LNCAP (cell line): Measurements from ENCODE around the gene NMRAL1.
A peak's percentile ranks its signal among the peaks of the same experiment; 100 is the strongest.

ENCODE experiments used
- CTCF ChIP-seq: fragments of 450-650 bp; IDR thresholded peaks from 2 replicates; pipeline ENCODE4 v1.5.1; 2017; ENCODE audit warnings: mild to moderate bottlenecking

The NMRAL1 gene

GRCh38 chr16:4488499-4488967 is 14.1 kb upstream of the NMRAL1 start:
- TF ChIP-seq CTCF = no peak

GRCh38 chr16:4487955-4488498 is 13.6 kb upstream of the NMRAL1 start:
- TF ChIP-seq CTCF = no peak

DNA sequence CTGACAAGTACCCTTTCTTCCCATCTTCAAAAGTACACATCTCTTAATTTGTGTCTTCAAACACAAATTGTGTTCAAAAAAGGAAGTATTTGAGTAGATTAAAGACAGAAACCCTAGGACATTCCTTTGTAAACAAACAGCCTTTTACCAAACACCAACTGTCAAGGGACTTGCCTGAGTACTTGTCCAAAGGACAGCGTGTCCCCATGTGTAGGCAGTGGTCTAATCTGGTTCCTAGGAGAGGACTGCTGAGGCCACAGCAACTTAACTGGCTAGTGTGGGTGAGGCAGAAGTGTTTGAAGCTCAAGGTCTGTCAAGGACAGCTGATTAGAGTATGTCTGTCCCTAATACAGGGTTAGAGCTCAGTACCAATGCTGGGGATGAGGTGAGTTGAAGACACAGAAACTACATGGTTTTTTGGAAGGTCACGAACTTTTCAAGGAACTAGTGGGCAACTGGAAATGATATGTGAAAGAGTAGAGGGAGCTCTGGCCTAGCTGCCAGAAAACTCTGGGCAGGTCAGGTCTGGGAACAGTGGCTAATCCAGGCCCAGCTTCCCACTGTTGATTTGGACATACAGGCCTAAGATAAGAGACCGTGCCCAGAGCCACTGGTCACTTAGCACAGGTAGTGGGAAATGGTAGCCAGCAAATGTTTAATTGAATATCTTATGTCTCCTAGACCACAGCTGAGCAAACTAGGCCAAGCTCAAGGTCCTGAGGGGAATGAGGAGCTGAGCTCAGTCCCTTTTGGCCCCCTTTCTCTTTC is 11.9 kb upstream of the NMRAL1 start:
- TF ChIP-seq CTCF = no peak

DNA sequence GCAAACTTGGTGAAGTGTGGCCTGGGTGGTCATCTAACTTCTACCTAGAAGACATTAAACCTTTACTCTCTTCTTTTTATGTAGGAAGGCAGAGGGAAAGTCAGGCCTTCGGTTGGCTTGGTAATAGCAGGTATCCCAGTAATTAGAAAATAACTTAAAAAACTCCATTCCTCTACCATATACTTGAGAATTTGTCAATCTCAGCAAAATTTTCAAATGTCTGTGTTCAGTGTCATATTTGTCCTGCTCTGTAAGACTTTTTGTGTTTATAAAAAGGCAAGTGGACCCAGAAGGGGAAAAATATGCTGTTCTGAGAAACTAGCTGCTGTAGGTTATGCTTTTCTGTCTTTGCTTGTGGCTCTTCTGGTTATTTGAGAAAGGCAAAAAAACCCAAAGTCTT is 7.5 kb upstream of the NMRAL1 start:
- TF ChIP-seq CTCF = no peak

- TF ChIP-seq CTCF = no peak
These were observed 7.1 kb upstream of the NMRAL1 start for GRCh38 chr16:4481526-4481925.

GRCh38 chr16:4477966-4478365 is 3.5 kb upstream of the NMRAL1 start:
- no peak for TF ChIP-seq CTCF

GRCh38 chr16:4475880-4476788 is 1.7 kb upstream of the NMRAL1 start, which contains the start of gene HMOX2:
HMOX2 (plus strand) TSS chr16:4476398; CDS start chr16:4505525, 29,127 bp downstream.
- TF ChIP-seq CTCF = peak; percentile 43
